SH-SY5Y (cell line): ENCODE data around the gene FADS3.

Source experiments
- GATA2 ChIP-seq: IDR thresholded peaks from 2 replicates; pipeline ENCODE4 v1.6.1; 2011; ENCODE audit warnings: mild to moderate bottlenecking, low read depth, low read length
- GATA3 ChIP-seq: IDR thresholded peaks from 2 replicates; pipeline ENCODE4 v1.6.1; 2011; ENCODE audit warnings: low read depth, mild to moderate bottlenecking, low read length, moderate library complexity

GRCh38 chr11:61911701-61912529 is 20.6 kb upstream of the FADS3 start:
- no peak for TF ChIP-seq GATA2
- TF ChIP-seq GATA3, result no peak
